Muscle layer of duodenum (tissue), 2 donors: ENCODE results near the gene MOK.
"Not testable (repeated sequence)": the region's sequence is repeated elsewhere in the genome, so short reads cannot be mapped to it uniquely, and the experiment has no call there.

Experiments
- H3K27ac ChIP-seq: one replicate; pipeline ENCODE4 v1.7.0; 2013; ENCODE audit warnings: mild to moderate bottlenecking, low read length
- H3K27me3 ChIP-seq: one replicate; pipeline ENCODE4 v1.7.0; 2013; ENCODE audit warnings: low read depth, mild to moderate bottlenecking, control low read depth, low read length
- H3K36me3 ChIP-seq, 2 donors: one replicate each; pipeline ENCODE4 v1.7.0; 2013; ENCODE audit warnings: low read length in 2 of 2, control low read depth in 1 of 2, mild to moderate bottlenecking in 1 of 2; ENCODE audit not compliant: insufficient read depth in 2 of 2, control insufficient read depth in 1 of 2
- H3K4me1 ChIP-seq, 2 donors: one replicate each; pipeline ENCODE4 v1.7.0; 2013; ENCODE audit warnings: low read length in 2 of 2, mild to moderate bottlenecking in 2 of 2, control low read depth in 1 of 2, moderate library complexity in 1 of 2; ENCODE audit not compliant: insufficient read depth in 2 of 2, control insufficient read depth in 1 of 2
- H3K4me3 ChIP-seq, 2 donors: one replicate each; pipeline ENCODE4 v1.7.0; 2013; ENCODE audit warnings: low read length in 2 of 2, low read depth in 1 of 2, mild to moderate bottlenecking in 1 of 2
- H3K9me3 ChIP-seq, 2 donors: one replicate each; pipeline ENCODE4 v1.7.0; 2013; ENCODE audit warnings: low read length in 2 of 2, control low read depth in 1 of 2, mild to moderate bottlenecking in 1 of 2; ENCODE audit not compliant: control insufficient read depth in 1 of 2
- donor health status: healthy.

Gene MOK, protein sequence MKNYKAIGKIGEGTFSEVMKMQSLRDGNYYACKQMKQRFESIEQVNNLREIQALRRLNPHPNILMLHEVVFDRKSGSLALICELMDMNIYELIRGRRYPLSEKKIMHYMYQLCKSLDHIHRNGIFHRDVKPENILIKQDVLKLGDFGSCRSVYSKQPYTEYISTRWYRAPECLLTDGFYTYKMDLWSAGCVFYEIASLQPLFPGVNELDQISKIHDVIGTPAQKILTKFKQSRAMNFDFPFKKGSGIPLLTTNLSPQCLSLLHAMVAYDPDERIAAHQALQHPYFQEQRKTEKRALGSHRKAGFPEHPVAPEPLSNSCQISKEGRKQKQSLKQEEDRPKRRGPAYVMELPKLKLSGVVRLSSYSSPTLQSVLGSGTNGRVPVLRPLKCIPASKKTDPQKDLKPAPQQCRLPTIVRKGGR

DNA sequence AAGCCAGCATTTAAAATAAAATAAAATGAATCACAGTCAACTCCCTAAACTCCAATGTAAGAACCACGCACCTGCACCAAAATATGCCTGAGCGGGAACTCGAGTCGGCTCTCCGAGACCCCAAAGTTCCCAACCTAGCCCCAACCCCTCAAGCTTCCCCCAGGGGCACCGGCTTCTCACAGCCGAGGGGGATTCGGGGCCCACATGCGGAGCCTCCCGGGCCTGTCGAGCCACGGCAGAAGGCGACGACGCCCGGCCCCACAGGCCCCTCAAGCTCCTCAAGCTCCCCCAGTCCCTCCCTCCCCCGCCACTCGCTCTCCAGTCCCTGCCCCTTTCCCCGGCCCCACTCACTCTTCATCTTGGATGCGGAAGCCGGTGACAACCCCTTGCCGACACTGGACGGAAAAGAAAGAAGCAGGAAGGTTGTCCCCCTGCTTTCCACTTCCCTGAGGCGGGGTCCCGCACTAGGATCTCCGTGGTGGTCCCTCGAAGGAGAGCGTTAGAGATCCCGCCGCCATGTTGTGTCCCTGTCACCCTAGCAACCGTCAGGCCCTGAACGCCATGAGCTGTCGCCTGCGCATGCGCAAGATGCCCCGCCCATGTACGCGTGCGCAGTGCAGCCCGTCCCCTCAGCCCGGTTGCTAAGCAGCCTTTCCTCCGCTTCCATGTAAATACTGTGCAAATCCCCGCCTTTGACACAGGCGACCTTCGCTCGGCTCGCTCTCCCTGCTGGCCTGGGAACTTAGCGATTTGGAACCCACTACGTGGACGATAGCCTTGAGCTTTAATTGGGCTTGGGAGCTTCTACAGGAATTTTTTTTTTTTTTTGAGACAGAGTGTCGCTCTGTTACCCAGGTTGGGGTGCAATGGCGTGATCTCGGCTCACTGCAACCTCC is at the start of gene MOK:
Gene MOK, minus strand, starts transcription at position 554 of the 896 bp plus-strand sequence. Its CDS starts 196 bp downstream, at position 358.
- Histone ChIP-seq H3K36me3 (no peaks in the 10 kb centered on the region), H3K9me3 (no peaks in the 10 kb centered on the region), H3K27me3 (no peaks in the 10 kb centered on the region), H3K4me1 (peaks cover 0 to 6% of the 10 kb centered on the region in 2 donors), H3K27ac (no peak within 1 kb of the TSS), H3K4me3 (peak within 1 kb of the TSS; percentile 91 to 97)

DNA sequence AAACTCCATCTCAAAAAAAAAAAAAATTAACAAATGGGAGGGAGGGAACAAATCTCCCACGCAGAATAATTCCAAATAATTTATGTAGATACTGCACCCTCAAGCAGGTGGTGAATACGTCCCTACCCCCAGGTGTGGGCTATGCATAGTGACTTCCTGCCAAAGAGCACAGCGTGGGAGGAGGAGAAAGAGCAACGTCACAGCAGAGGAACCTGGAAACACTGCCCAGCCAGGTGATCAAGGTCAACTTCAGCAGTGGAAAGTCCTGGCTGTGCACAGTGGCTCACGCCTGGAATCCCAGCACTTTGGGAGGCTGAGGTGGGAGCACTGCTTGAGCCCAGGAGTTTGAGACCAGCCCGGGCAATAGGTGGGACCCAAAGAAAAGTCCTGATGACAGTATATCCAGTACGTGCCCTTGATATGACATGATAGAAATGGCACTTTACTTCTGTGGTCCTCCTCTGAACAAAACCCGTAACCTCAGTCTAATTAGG is 48.2 kb upstream of the MOK start:
- H3K4me3 ChIP-seq = no peak overlapping the region
- no peak overlapping the region for H3K27ac ChIP-seq
- peaks cover 50 to 69% of the 10 kb centered on the region in 2 donors for H3K36me3 ChIP-seq
- H3K27me3 ChIP-seq = no peaks in the 10 kb centered on the region
- H3K9me3 ChIP-seq = no peaks in the 10 kb centered on the region
- H3K4me1 ChIP-seq = no peaks in the 10 kb centered on the region

DNA sequence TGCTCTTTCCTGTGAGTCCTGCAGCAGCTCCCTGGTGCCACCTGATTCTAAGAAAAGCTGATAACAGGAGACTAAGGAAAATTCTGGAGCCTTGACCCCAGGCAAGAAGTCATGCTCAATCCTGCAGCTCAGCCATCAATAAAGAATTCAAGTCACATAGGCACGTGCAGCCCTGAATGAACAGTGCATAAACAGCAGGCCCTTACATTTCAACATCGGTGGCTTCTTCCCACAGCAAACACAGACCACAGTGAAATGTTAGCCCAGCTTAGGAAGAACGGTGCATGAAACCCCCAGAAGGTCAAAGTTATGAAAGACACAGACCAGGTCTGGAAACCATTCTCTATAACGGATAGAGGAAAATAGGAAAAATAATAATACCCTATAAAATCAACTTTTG is 47.2 kb upstream of the MOK start:
- no peaks in the 10 kb centered on the region for H3K9me3 ChIP-seq
- H3K4me3 ChIP-seq = no peak overlapping the region
- H3K27ac ChIP-seq = no peak overlapping the region
- no peaks in the 10 kb centered on the region for H3K4me1 ChIP-seq
- peaks cover 49 to 72% of the 10 kb centered on the region in 2 donors for H3K36me3 ChIP-seq
- H3K27me3 ChIP-seq = no peaks in the 10 kb centered on the region

GRCh38 chr14:102351593-102351992 is 46.6 kb upstream of the MOK start:
- not testable (repeated sequence) for H3K4me3 ChIP-seq, H3K9me3 ChIP-seq, H3K4me1 ChIP-seq, H3K27ac ChIP-seq, H3K27me3 ChIP-seq
- H3K36me3 ChIP-seq = peaks cover 54 to 74% of the 10 kb centered on the region in 2 donors

- H3K27ac ChIP-seq = no peak overlapping the region
- H3K9me3 ChIP-seq = no peaks in the 10 kb centered on the region
- H3K4me1 ChIP-seq = no peaks in the 10 kb centered on the region
- no peaks in the 10 kb centered on the region for H3K27me3 ChIP-seq
- peaks cover 54 to 73% of the 10 kb centered on the region in 2 donors for H3K36me3 ChIP-seq
- H3K4me3 ChIP-seq = no peak overlapping the region
Observed at GRCh38 chr14:102351023-102351422, 46.1 kb upstream of the MOK start.

DNA sequence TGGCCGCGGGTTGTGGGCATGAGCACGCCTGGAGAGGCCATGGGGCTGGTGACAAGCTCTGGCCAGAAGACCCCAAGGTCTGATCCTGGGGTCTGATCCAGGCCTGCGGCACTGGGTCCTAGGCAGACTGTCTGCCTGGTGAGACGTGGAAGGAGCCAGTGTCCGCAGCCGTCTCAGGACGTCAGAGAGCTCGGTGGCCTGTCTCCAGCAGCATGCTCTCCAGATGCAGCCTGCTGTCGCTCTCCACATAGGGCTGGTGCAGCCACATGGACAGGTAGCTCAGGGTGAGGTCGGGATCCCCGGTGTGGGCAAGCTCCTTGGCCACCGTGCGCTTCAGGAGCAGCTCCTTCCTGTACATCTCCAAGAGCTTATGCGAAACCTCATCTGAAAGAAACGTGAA is 43.4 kb upstream of the MOK start:
- no peaks in the 10 kb centered on the region for H3K9me3 ChIP-seq
- H3K36me3 ChIP-seq = peaks cover 45 to 69% of the 10 kb centered on the region in 2 donors
- no peak overlapping the region for H3K4me3 ChIP-seq
- no peaks in the 10 kb centered on the region for H3K27me3 ChIP-seq
- H3K27ac ChIP-seq = no peak overlapping the region
- H3K4me1 ChIP-seq = no peaks in the 10 kb centered on the region

GRCh38 chr14:102346645-102347044 is 41.7 kb upstream of the MOK start:
- Histone ChIP-seq H3K36me3 (peaks cover 38 to 71% of the 10 kb centered on the region in 2 donors), H3K27me3 (no peaks in the 10 kb centered on the region), H3K27ac (no peak overlapping the region), H3K4me1 (no peaks in the 10 kb centered on the region), H3K4me3 (no peak overlapping the region), H3K9me3 (no peaks in the 10 kb centered on the region)

- H3K4me3 ChIP-seq = no peak overlapping the region
- H3K27ac ChIP-seq = no peak overlapping the region
- peaks cover 35 to 79% of the 10 kb centered on the region in 2 donors for H3K36me3 ChIP-seq
Observed at GRCh38 chr14:102345232-102345631, 40.3 kb upstream of the MOK start.

GRCh38 chr14:102344485-102344884 is 39.5 kb upstream of the MOK start:
- Histone ChIP-seq H3K27ac (no peak overlapping the region), H3K36me3 (peaks cover 33 to 76% of the 10 kb centered on the region in 2 donors), H3K9me3 (no peaks in the 10 kb centered on the region), H3K27me3 (no peaks in the 10 kb centered on the region), H3K4me1 (no peaks in the 10 kb centered on the region), H3K4me3 (no peak overlapping the region)

More at GRCh38 chr14:102345232-102345631, 40.3 kb upstream of the MOK start:
- Histone ChIP-seq H3K27me3 (no peaks in the 10 kb centered on the region), H3K9me3 (no peaks in the 10 kb centered on the region), H3K4me1 (no peaks in the 10 kb centered on the region)

DNA sequence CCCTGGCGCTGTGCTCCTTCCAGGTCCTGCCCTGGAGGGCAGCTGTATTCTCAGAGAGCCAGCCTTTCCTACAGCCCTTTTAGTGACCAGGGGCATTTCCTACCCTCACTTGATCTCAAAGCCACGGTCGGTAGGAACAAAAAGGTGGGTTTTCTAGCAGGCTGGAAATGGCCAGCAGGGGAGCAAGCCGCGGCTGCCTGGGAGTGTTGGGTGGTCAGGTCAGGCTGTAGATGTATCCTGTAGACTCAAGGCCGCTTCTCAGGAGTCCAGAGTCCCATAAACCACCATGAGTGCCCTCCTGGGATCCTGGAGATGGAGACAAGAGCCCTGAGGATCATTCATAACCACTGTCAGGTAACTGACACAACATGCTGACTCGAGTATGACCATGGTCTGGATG is 39.1 kb upstream of the MOK start:
- Histone ChIP-seq H3K9me3 (no peaks in the 10 kb centered on the region), H3K27ac (no peak overlapping the region), H3K4me3 (no peak overlapping the region), H3K4me1 (no peaks in the 10 kb centered on the region), H3K36me3 (peaks cover 29 to 74% of the 10 kb centered on the region in 2 donors), H3K27me3 (no peaks in the 10 kb centered on the region)

DNA sequence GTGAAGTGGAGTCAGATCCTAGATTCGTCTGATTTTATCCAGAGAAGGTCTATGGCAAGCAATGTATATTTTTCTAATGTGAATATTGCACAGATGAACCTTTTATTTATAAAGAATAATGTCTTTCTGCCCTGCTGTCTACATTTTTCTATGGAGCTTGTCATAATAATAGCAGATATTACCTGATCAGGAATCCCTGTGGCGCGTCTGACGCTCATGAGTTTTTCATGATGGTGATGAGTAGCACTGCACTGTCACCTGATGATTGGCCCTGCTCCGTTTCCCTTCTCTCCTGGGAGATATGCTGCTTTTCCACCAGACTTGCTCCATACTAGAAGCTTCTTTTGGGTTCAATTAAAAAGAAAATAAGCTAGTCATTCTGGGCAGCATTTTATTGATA is 37.3 kb upstream of the MOK start:
- Histone ChIP-seq H3K27ac (no peak overlapping the region), H3K36me3 (peaks cover 23 to 70% of the 10 kb centered on the region in 2 donors), H3K27me3 (no peaks in the 10 kb centered on the region), H3K4me1 (no peaks in the 10 kb centered on the region), H3K4me3 (no peak overlapping the region), H3K9me3 (no peaks in the 10 kb centered on the region)
